Activated CD4-positive, alpha-beta T cell treated with anti-CD3 and anti-CD28 coated beads for 1 hour (primary cell): ENCODE results near the gene SMARCC2.
"Not testable (repeated sequence)": the region's sequence is repeated elsewhere in the genome, so short reads cannot be mapped to it uniquely, and the experiment has no call there.

ENCODE experiments used
- DNase-seq: peaks from one replicate; pipeline ENCODE4 v3.0.0-alpha.2; 2020

SMARCC2 gene

DNA sequence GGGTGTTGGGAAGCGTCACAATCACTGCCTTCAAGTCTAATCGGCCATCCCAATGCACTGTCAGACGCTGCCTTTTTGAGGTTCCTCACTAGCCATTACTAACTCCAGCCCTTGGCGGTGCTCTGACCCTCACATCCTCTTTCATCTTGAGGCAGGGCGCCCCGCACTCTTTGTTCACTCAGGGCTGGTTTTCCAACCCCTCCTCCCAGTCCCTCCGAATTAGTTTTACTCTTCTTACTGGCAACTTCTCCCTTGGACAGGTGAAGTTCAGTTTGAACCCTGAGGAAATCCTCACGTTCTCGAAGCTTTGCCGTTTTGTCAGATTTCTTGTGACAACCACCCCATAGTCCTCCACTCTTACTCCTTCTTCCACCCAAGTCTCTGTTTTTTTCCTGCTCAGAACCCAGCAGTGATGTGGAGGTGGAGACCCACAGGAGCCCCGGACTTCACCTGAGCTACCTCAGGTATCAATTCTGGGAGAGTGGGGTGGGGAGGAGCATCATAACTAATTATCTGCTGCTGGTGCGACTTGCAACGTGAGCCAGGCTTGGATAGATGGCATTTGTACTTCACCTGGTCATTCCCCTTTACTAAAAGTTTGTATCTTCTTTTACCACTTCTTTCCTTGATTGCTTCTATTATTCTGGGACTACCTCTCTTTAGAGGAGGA, 70.5 kb downstream of the SMARCC2 start:
- DNase-seq = no peak

- DNase-seq = peak; percentile 96
Measured at GRCh38 chr12:56117778-56118687, 71.2 kb downstream of the SMARCC2 start, which contains the start of gene ZC3H10. Gene ZC3H10, plus strand, starts transcription at chr12:56118266. Its CDS starts 2,297 bp downstream, at chr12:56120563.

DNA sequence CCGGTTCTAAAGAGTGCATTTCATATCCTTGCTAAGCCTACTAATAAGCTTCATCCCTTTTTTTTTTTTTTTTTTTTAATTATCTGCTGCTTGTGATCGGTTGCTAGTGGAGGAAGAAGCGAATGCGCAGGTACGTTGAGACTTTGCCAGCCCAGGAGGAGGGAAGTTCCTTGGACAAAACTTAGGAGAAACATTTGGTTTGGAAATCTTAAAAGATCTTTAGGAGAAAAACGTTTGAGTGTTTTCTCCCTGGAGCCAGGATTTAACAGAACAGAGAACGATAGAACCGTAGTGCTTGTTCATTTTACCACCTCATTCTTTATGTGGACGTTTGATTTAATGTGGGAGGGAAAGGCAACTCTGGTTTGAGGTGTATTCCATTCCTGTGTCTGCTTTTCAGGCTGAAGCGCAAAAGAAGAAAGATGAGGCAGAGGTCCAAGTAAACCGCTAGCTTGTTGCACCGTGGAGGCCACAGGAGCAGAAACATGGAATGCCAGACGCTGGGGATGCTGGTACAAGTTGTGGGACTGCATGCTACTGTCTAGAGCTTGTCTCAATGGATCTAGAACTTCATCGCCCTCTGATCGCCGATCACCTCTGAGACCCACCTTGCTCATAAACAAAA, 72.1 kb downstream of the SMARCC2 start:
- DNase-seq = not testable (repeated sequence)

DNA sequence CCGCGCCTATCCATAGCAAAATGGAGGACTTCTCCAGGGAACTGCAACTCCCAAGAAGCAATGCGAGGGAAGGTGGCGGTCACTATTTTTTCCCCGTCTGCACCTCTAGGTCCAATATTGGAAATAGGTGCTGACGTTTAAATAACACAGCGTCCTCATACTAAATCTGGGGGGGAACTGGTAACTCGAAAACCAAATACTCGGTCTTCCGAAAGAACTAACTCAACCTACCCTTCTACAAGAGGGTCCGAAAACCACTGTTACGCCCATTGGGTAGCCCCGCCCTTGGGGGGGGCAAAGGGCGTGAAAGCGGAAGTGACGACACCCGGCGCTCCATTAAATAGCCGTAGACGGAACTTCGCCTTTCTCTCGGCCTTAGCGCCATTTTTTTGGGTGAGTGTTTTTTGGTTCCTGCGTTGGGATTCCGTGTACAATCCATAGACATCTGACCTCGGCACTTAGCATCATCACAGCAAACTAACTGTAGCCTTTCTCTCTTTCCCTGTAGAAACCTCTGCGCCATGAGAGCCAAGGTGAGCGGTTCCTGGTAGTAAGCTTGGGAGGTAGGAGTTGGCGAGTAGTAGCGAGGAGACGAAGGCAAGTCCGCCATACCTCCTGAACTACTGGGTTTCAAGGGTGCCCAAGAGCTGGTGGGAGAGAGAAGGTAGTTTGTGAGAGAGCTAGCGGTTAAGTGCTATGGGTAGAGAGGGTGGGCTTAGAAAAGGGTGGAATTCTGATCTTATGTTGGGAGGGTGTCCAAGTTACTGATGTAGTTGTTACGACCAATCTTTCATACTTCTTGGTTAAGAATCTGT, 72.8 kb downstream of the SMARCC2 start, which contains the start of gene RPL41:
Gene RPL41, plus strand, starts transcription at position 367 of the 815 bp plus-strand sequence.
- DNase-seq = peak; percentile 92

DNA sequence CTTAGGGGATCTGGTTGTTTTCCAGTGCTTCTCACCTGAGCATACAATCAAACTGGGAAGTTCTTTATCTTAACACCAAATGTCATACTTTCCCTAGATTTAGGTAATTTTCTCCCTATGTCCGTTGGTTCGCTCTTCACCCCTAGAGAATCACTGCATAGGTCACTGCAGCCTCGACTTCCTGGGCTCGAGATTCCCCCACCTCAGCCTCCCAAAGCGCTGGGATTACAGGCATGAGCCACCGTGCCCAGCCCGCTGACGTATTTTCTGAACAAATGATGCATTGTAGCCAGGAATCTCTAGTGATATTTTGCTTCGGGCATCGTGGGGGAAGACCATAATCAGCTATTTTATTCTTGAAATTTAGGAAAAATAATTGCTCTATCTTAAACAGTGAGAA, 74.0 kb downstream of the SMARCC2 start:
- no peak for DNase-seq

DNA sequence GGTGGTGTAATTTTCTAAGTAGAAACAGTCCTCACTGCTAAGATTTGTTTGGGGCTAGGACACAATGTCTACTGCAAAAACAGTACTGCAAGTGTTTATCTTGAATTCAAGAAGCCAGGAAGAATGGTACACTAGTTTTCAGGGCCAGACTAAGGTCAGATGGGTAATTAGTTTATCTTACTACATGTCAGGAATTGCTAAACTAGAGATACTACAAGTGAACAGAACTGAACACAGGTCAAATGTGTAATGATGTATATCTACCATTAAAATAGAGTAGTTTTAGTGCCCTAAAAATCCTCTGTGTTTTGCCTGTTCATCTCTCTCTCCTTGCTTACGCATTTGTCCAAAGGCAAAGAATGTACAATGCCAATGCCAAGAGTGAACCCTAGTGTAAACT, 75.2 kb downstream of the SMARCC2 start:
- DNase-seq = no peak
